H1 (cell line): ENCODE results near the gene ADAD2. TPM values are rescaled to one million over a fixed set of nuclear protein-coding genes. Genes with fewer than 3 reads are reported as not detected.

ENCODE experiments used
- CTCF ChIA-PET: fragments of 300-600 bp; sonication (Branson Sonifier 250); formaldehyde crosslinking; loops from one replicate; lab custom pipeline; 2021; ENCODE audit not compliant: partially characterized antibody; lab: Charles Lee
- POLR2A ChIA-PET: fragments of 300-600 bp; sonication (Branson Sonifier 250); formaldehyde crosslinking; loops from one replicate; lab custom pipeline; 2021; ENCODE audit warnings: inconsistent platforms; ENCODE audit not compliant: partially characterized antibody; lab: Charles Lee
- DNase-seq, 2 experiments: peaks; one replicate each; pipeline versions ENCODE4 v3.0.0 to v3.0.0-alpha.2; 2010 to 2022; ENCODE audit warnings: low spot score in 2 of 2, low read depth in 1 of 2, mixed read lengths in 1 of 2
- FAIRE-seq: peaks from 2 replicates; lab custom pipeline; 2011; peaks lifted over from hg19 to GRCh38; lab: Jason Lieb, UNC
- H2AFZ ChIP-seq: 2 replicates; pipeline ENCODE4 v1.8.1; 2012; ENCODE audit warnings: low read length, inconsistent platforms
- H2AK5ac ChIP-seq: 2 replicates; pipeline ENCODE4 v1.6.1; 2013; ENCODE audit warnings: low read depth, low read length
- H2BK120ac ChIP-seq: replicated peaks from 2 replicates; pipeline ENCODE3; 2013; ENCODE audit warnings: low read depth, low read length, inconsistent platforms
- H2BK12ac ChIP-seq: 2 replicates; pipeline ENCODE4 v1.6.1; 2013; ENCODE audit warnings: low read depth, low read length
- H2BK15ac ChIP-seq: 2 replicates; pipeline ENCODE4 v1.6.1; 2013; ENCODE audit warnings: low read length
- H2BK20ac ChIP-seq: 2 replicates; pipeline ENCODE4 v1.6.1; 2013; ENCODE audit warnings: low read length
- H2BK5ac ChIP-seq: 2 replicates; pipeline ENCODE4 v1.6.1; 2013; ENCODE audit warnings: low read depth, low read length
- H3K14ac ChIP-seq: 2 replicates; pipeline ENCODE4 v1.6.1; 2013; ENCODE audit warnings: inconsistent platforms; ENCODE audit not compliant: insufficient read length
- H3K18ac ChIP-seq: 2 replicates; pipeline ENCODE4 v1.6.1; 2013; ENCODE audit warnings: low read length; ENCODE audit errors: extremely low read depth
- H3K23ac ChIP-seq: 2 replicates; pipeline ENCODE4 v1.6.1; 2013; ENCODE audit warnings: inconsistent platforms; ENCODE audit not compliant: insufficient read length
- H3K23me2 ChIP-seq: 2 replicates; pipeline ENCODE4 v1.6.1; 2013; ENCODE audit warnings: low read depth, low read length
- H3K27ac ChIP-seq: 2 replicates; pipeline ENCODE4 v1.6.1; 2011; ENCODE audit warnings: low read depth, low read length, inconsistent platforms
- H3K27me3 ChIP-seq, 4 experiments: replicated peaks in 1 of 4; 1 replicate in 1 of 4; 2 replicates in 3 of 4; pipeline versions ENCODE4 v1.6.1 to v1.8.1; 2011 to 2013; ENCODE audit warnings: low read length in 3 of 4, mild to moderate bottlenecking in 3 of 4, inconsistent platforms in 2 of 4, mixed read lengths in 2 of 4, moderate library complexity in 1 of 4; ENCODE audit not compliant: control insufficient read depth in 3 of 4, insufficient read depth in 3 of 4; ENCODE audit errors: extremely low read depth in 1 of 4
- H3K36me3 ChIP-seq, 4 experiments: 2 replicates each; pipeline versions ENCODE4 v1.6.1 to v1.8.1; 2011 to 2013; ENCODE audit warnings: mild to moderate bottlenecking in 4 of 4, low read length in 3 of 4, moderate library complexity in 2 of 4, control low read depth in 1 of 4, inconsistent platforms in 1 of 4; ENCODE audit not compliant: insufficient read depth in 4 of 4, control insufficient read depth in 2 of 4
- H3K4ac ChIP-seq: replicated peaks from 2 replicates; pipeline ENCODE3; 2013; ENCODE audit warnings: low read length, low read depth, mixed read lengths, inconsistent platforms; ENCODE audit not compliant: insufficient read length
- H3K4me1 ChIP-seq, 4 experiments: replicated peaks in 1 of 4; 1 replicate in 1 of 4; 2 replicates in 3 of 4; pipeline versions ENCODE4 v1.6.1 to v1.8.1; 2011 to 2013; ENCODE audit warnings: low read length in 3 of 4, inconsistent platforms in 2 of 4, mixed read lengths in 1 of 4; ENCODE audit not compliant: insufficient read depth in 4 of 4, control insufficient read depth in 3 of 4
- H3K4me2 ChIP-seq, 2 experiments: 2 replicates each; pipeline versions ENCODE4 v1.6.1 to v1.8.1; 2011 to 2013; ENCODE audit warnings: low read depth in 2 of 2, low read length in 2 of 2, control low read depth in 1 of 2, inconsistent platforms in 1 of 2, mild to moderate bottlenecking in 1 of 2; ENCODE audit not compliant: insufficient read depth in 1 of 2
- H3K4me3 ChIP-seq, 4 experiments: fragments of 200-600, 300-600 bp in 1 of 4; sonication (generic), shearing (Covaris generic), sonication (Bioruptor Twin) in 1 of 4; 2 replicates each; pipeline versions ENCODE4 v1.5.1 to v1.8.1; 2011 to 2016; ENCODE audit warnings: low read length in 4 of 4, low read depth in 3 of 4, control low read depth in 2 of 4, inconsistent platforms in 2 of 4, mild to moderate bottlenecking in 2 of 4, mixed read lengths in 1 of 4, moderate library complexity in 1 of 4; ENCODE audit not compliant: insufficient read depth in 2 of 4; ENCODE audit errors: extremely low read depth in 1 of 4
- H3K56ac ChIP-seq: replicated peaks from 2 replicates; pipeline ENCODE3; 2013; ENCODE audit warnings: low read depth, mild to moderate bottlenecking, mixed read lengths, low read length, inconsistent platforms; ENCODE audit not compliant: insufficient read length
- H3K79me1 ChIP-seq: 2 replicates; pipeline ENCODE4 v1.6.1; 2013; ENCODE audit warnings: low read depth, low read length, control low read depth
- H3K79me2 ChIP-seq, 2 experiments: 2 replicates each; pipeline versions ENCODE4 v1.6.1 to v1.8.1; 2012 to 2013; ENCODE audit warnings: low read length in 2 of 2, mild to moderate bottlenecking in 2 of 2, inconsistent platforms in 1 of 2; ENCODE audit not compliant: insufficient read depth in 2 of 2, control insufficient read depth in 1 of 2
- H3K9ac ChIP-seq, 4 experiments: replicated peaks in 1 of 4; 1 replicate in 1 of 4; 2 replicates in 3 of 4; pipeline versions ENCODE4 v1.6.1 to v1.8.1; 2011 to 2013; ENCODE audit warnings: low read depth in 3 of 4, low read length in 3 of 4, control low read depth in 2 of 4, mild to moderate bottlenecking in 2 of 4, moderate library complexity in 2 of 4, inconsistent platforms in 1 of 4; ENCODE audit errors: extremely low read depth in 1 of 4
- H3K9me3 ChIP-seq, 2 experiments: 2 replicates each; pipeline versions ENCODE4 v1.6.1 to v1.8.1; 2012 to 2013; ENCODE audit warnings: mild to moderate bottlenecking in 2 of 2, moderate library complexity in 2 of 2, control low read depth in 1 of 2, inconsistent platforms in 1 of 2, low read depth in 1 of 2, low read length in 1 of 2, mixed read lengths in 1 of 2; ENCODE audit not compliant: insufficient read depth in 2 of 2
- H4K20me1 ChIP-seq, 2 experiments: replicated peaks in 1 of 2; 2 replicates each; pipeline versions ENCODE3 to v1.8.1; 2011 to 2013; ENCODE audit warnings: inconsistent platforms in 2 of 2, low read length in 2 of 2, mild to moderate bottlenecking in 1 of 2; ENCODE audit not compliant: insufficient read depth in 2 of 2, control insufficient read depth in 1 of 2
- H4K5ac ChIP-seq: 2 replicates; pipeline ENCODE4 v1.6.1; 2013; ENCODE audit warnings: low read length, low read depth, mixed read lengths, inconsistent platforms; ENCODE audit not compliant: insufficient read length
- H4K8ac ChIP-seq: 2 replicates; pipeline ENCODE4 v1.8.0; 2013; ENCODE audit warnings: mild to moderate bottlenecking, moderate library complexity, low read length, inconsistent platforms; ENCODE audit not compliant: insufficient read depth; ENCODE audit errors: extremely low read depth
- H4K91ac ChIP-seq: replicated peaks from 2 replicates; pipeline ENCODE3; 2013; ENCODE audit warnings: low read length, mixed read lengths, inconsistent platforms; ENCODE audit not compliant: insufficient read length
- KDM4A ChIP-seq: IDR thresholded peaks from one replicate; pipeline ENCODE4 v1.7.1; 2012; ENCODE audit warnings: low read depth, mild to moderate bottlenecking, moderate library complexity, low read length, inconsistent platforms; ENCODE audit not compliant: severe bottlenecking
- MAFK ChIP-seq: IDR thresholded peaks from 2 replicates; pipeline ENCODE4 v1.6.1; 2012; ENCODE audit warnings: low read depth, mild to moderate bottlenecking, improper control_type of control experiment, low read length
- SRF ChIP-seq: IDR thresholded peaks from 2 replicates; pipeline ENCODE4 v1.6.1; 2011; ENCODE audit warnings: mild to moderate bottlenecking, low read depth, low read length, moderate library complexity
- TEAD4 ChIP-seq: IDR thresholded peaks from 2 replicates; pipeline ENCODE4 v1.6.1; 2012; ENCODE audit warnings: low read depth, low read length, inconsistent platforms, mixed read lengths
- WGBS, 2 experiments: shearing (Covaris generic) in 1 of 2; methylation state at CpG; one replicate each; pipeline versions ENCODE4 v1.1.6 to v1.1.7; 2013 to 2015; ENCODE audit warnings: low lambda C conversion rate in 2 of 2, mixed read lengths in 2 of 2, inconsistent platforms in 1 of 2, low coverage in 1 of 2, missing lambda C conversion rate in 1 of 2; ENCODE audit not compliant: insufficient replicate concordance in 2 of 2, insufficient coverage in 1 of 2, insufficient read length in 1 of 2; ENCODE audit errors: extremely low coverage in 1 of 2, missing lambda C conversion rate in 1 of 2; 5-methylcytosine and 5-hydroxymethylcytosine counted together
- polyA plus RNA-seq, 7 experiments: library from polyadenylated mRNA; depleted of rRNA in 3 of 7; stranded (reverse) in 5 of 7; unstranded in 2 of 7; fragments of >200 nt in 5 of 7; fragments of 200-250 nt in 2 of 7; gene quantifications; 1 replicate in 5 of 7; 2 replicates in 1 of 7; 4 replicates in 1 of 7; pipeline versions ENCODE4 v1.2.1 to v1.2.3, GENCODE V29; 2011 to 2013; ENCODE audit warnings: missing spikeins in 2 of 7, mixed read lengths in 2 of 7
- total RNA-seq: library from RNA; stranded (reverse); fragmentation: NEBNext Ultra II Directional; extraction: Animal tissue kit (Norgen Biotek cat#: 25700); gene quantifications from 2 replicates; pipeline ENCODE4 v1.2.1, GENCODE V29; 2021

ADAD2 gene
- total and polyA plus RNA-seq, 2 of the 8 experiments (the other 6 are each of a cell fraction or from before 2014, with no cell fraction given): 1.2 to 1.3 TPM

GRCh38 chr16:84179612-84180320 is 11.2 kb upstream of the ADAD2 start:
- H2BK5ac ChIP-seq: no peak overlapping the region
- no peak for DNase-seq
- no peaks in the 10 kb centered on the region for H3K9me3 ChIP-seq
- H3K79me1 ChIP-seq: peaks cover 7% of the 10 kb centered on the region
- H3K27me3 ChIP-seq: no peaks in the 10 kb centered on the region
- no peak overlapping the region for H2BK15ac ChIP-seq
- no peak overlapping the region for H2BK12ac ChIP-seq
- peaks cover 8 to 14% of the 10 kb centered on the region in 2 experiments for H4K20me1 ChIP-seq
- H2BK20ac ChIP-seq: no peak overlapping the region
- no peak overlapping the region for H3K18ac ChIP-seq
- H3K36me3 ChIP-seq: peaks cover 6 to 48% (median 31%) of the 10 kb centered on the region in 4 experiments
- H3K4me1 ChIP-seq: no peaks in the 10 kb centered on the region
- H3K79me2 ChIP-seq: peaks cover 0 to 12% of the 10 kb centered on the region in 2 experiments; a peak in 1 of 4 replicates
- H2AFZ ChIP-seq: no peak overlapping the region
- H3K4ac ChIP-seq: no peak overlapping the region
- H3K23ac ChIP-seq: no peak overlapping the region
- no peak overlapping the region for H2AK5ac ChIP-seq
- no peak overlapping the region for H4K5ac ChIP-seq
- no peak overlapping the region for H3K4me3 ChIP-seq
- no peak overlapping the region for H3K14ac ChIP-seq
- TF ChIP-seq TEAD4: no peak
- no peak for TF ChIP-seq MAFK
- no peak for TF ChIP-seq KDM4A
- TF ChIP-seq SRF: no peak
- H3K27ac ChIP-seq: no peak overlapping the region
- H4K8ac ChIP-seq: no peak overlapping the region
- H3K4me2 ChIP-seq: no peak overlapping the region
- no peak overlapping the region for H3K56ac ChIP-seq
- H2BK120ac ChIP-seq: no peak overlapping the region
- no peak overlapping the region for H3K9ac ChIP-seq
- WGBS, 2 experiments: 86% methylated on average over 30 of the region's 33 CpGs; no CpG with 5 or more reads in 1 of the 2 experiments
- FAIRE-seq: no peak
- no peak overlapping the region for H4K91ac ChIP-seq
- POLR2A ChIA-PET: interaction anchor here (5.9 kb wide), 1 partner anchor 12 kb away, joined by 35 read pairs; no protein-coding TSS in a partner anchor
- no peaks in the 10 kb centered on the region for H3K23me2 ChIP-seq
- CTCF ChIA-PET: interaction anchor here (0.8 to 8.9 kb wide), 11 partner anchors 8 to 327 kb away, joined by 3 to 93 read pairs (median 3); partner anchors contain the start of gene TAF1C
